Smooth muscle cell (in vitro differentiated cells): ENCODE results near the gene SETD7. TPM values are rescaled to one million over a fixed set of nuclear protein-coding genes. Genes with fewer than 3 reads are reported as not detected.

ENCODE experiments used
- DNase-seq: peaks from one replicate; lab custom pipeline; 2025; ENCODE audit not compliant: unreplicated experiment; lab: John Stamatoyannopoulos, UW
- H2AFZ ChIP-seq: fragments of 200-600 bp; sonication (generic); 2 replicates; pipeline ENCODE4 v1.6.0; 2016; ENCODE audit warnings: antibody characterized with exemption, low read depth, mild to moderate bottlenecking
- H3F3A ChIP-seq: fragments of 200-600 bp; sonication (generic); 2 replicates; pipeline ENCODE4 v1.6.0; 2017; ENCODE audit warnings: antibody characterized with exemption, low read depth
- H3K27ac ChIP-seq: fragments of 200-600 bp; sonication (generic); 2 replicates; pipeline ENCODE4 v1.5.1; 2016; ENCODE audit warnings: low read depth, mild to moderate bottlenecking
- H3K27me3 ChIP-seq: fragments of 200-600 bp; sonication (generic); 2 replicates; pipeline ENCODE4 v1.6.1; 2016; ENCODE audit warnings: low read depth, mild to moderate bottlenecking
- H3K36me3 ChIP-seq: fragments of 200-600 bp; sonication (generic); 2 replicates; pipeline ENCODE4 v1.5.1; 2016; ENCODE audit warnings: low read depth
- H3K4me1 ChIP-seq: fragments of 200-600 bp; sonication (generic); 2 replicates; pipeline ENCODE4 v1.5.1; 2016; ENCODE audit warnings: low read depth
- H3K4me2 ChIP-seq: fragments of 200-600 bp; sonication (generic); 2 replicates; pipeline ENCODE4 v1.6.0; 2016; ENCODE audit warnings: mild to moderate bottlenecking
- H3K4me3 ChIP-seq: fragments of 200-600 bp; sonication (generic); 2 replicates; pipeline ENCODE4 v1.5.1; 2016; ENCODE audit warnings: mild to moderate bottlenecking
- H3K79me2 ChIP-seq: fragments of 200-600 bp; sonication (generic); 2 replicates; pipeline ENCODE4 v1.6.0; 2016; ENCODE audit warnings: low read depth, mild to moderate bottlenecking
- H3K9ac ChIP-seq: fragments of 200-600 bp; sonication (generic); 2 replicates; pipeline ENCODE4 v1.6.0; 2016; ENCODE audit warnings: low read depth
- H3K9me3 ChIP-seq: fragments of 200-600 bp; sonication (generic); replicated peaks from 2 replicates; pipeline ENCODE4 v1.5.1; 2016; ENCODE audit warnings: low read depth
- H4K20me1 ChIP-seq: fragments of 200-600 bp; sonication (generic); 2 replicates; pipeline ENCODE4 v1.6.0; 2016; ENCODE audit warnings: low read depth
- WGBS: methylation state at CpG from one replicate; pipeline ENCODE4 v1.1.7; 2016; ENCODE audit warnings: low lambda C conversion rate; 5-methylcytosine and 5-hydroxymethylcytosine counted together
- polyA plus RNA-seq: library from polyadenylated mRNA; unstranded; fragments of >200 nt; fragmentation: Nextera tagmentation; extraction: Ambion mirVana; gene quantifications from 2 replicates; pipeline ENCODE4 v1.2.1, GENCODE V29; 2016
- total RNA-seq: library from RNA; depleted of rRNA; stranded (reverse); fragments of >200 nt; gene quantifications from 2 replicates; pipeline ENCODE4 v1.2.3, GENCODE V29; 2014
- TF ChIP-seq, protein P1 (sequence below): fragments of 200-600 bp; sonication (generic); IDR thresholded peaks from 2 replicates; pipeline ENCODE4 v1.5.1; 2017; ENCODE audit warnings: borderline replicate concordance, mild to moderate bottlenecking, antibody characterized with exemption; ENCODE audit not compliant: insufficient read depth, poor library complexity, severe bottlenecking

The SETD7 gene
- total and polyA plus RNA-seq, 2 experiments from 2014 or later, result 8.5 to 34.2 TPM

DNA sequence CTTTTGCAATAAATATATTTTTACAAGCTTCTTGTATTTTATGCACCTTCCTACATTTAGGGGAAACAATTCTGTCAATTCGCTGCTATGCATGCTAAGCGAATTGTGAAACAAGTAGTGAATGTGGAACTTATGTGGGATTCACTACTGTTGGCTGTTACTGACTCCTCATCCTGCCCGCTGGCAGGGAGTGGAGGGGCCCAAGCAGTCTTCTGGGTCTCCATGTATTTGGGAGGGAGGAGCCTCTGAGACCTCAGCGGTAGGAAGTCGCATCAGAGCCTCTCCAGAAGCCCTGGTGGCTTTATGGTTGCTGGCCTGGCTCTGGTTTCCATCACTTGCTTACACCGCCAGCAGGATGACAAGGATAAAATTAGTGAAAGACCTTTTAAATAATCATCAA, 3.7 kb upstream of the SETD7 start:
- TF ChIP-seq, protein P1, sequence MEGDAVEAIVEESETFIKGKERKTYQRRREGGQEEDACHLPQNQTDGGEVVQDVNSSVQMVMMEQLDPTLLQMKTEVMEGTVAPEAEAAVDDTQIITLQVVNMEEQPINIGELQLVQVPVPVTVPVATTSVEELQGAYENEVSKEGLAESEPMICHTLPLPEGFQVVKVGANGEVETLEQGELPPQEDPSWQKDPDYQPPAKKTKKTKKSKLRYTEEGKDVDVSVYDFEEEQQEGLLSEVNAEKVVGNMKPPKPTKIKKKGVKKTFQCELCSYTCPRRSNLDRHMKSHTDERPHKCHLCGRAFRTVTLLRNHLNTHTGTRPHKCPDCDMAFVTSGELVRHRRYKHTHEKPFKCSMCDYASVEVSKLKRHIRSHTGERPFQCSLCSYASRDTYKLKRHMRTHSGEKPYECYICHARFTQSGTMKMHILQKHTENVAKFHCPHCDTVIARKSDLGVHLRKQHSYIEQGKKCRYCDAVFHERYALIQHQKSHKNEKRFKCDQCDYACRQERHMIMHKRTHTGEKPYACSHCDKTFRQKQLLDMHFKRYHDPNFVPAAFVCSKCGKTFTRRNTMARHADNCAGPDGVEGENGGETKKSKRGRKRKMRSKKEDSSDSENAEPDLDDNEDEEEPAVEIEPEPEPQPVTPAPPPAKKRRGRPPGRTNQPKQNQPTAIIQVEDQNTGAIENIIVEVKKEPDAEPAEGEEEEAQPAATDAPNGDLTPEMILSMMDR, result no peak
- Histone ChIP-seq H3K9ac (no peak overlapping the region), H3K27ac (peak overlapping the region; percentile 23), H3K4me3 (no peak overlapping the region), H3F3A (peaks cover 28% of the 10 kb centered on the region), H3K27me3 (no peaks in the 10 kb centered on the region), H3K36me3 (no peaks in the 10 kb centered on the region), H3K4me1 (peaks cover 20% of the 10 kb centered on the region), H3K9me3 (no peaks in the 10 kb centered on the region), H4K20me1 (no peaks in the 10 kb centered on the region), H3K79me2 (peaks cover 3% of the 10 kb centered on the region), H3K4me2 (peak overlapping the region; percentile 52), H2AFZ (peak overlapping the region; percentile 69)
- peak; percentile 5 for DNase-seq
- 36% methylated on average over 6 of the region's 6 CpGs for WGBS

DNA sequence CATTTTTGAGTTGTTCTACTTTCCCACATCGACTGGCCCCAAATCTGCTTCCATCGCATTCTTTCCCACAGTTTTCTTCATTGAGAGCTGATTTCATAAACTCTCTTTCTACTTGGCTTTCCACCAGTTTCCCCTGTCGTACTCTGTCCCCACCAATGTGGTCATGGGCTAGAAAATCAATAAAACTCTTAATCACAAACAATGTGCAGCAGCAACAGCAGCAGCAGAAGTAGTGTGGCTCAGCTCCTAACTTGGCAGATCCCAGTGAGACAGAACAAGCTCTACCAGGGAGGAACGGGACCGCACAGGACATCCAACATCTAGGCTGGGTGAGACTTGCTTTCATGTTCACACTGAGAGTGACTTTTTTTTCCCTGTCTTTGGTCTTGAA, 3.1 kb upstream of the SETD7 start:
- H3K27ac ChIP-seq, result no peak overlapping the region
- peaks cover 2% of the 10 kb centered on the region for H4K20me1 ChIP-seq
- peak overlapping the region; percentile 69 for H2AFZ ChIP-seq
- peaks cover 9% of the 10 kb centered on the region for H3K79me2 ChIP-seq
- H3K9ac ChIP-seq, result no peak overlapping the region
- H3K36me3 ChIP-seq, result no peaks in the 10 kb centered on the region
- peaks cover 31% of the 10 kb centered on the region for H3F3A ChIP-seq
- peak overlapping the region; percentile 46 for H3K4me2 ChIP-seq
- no peak for DNase-seq
- peaks cover 26% of the 10 kb centered on the region for H3K4me1 ChIP-seq
- 55% methylated on average over 5 of the region's 5 CpGs for WGBS
- no peak overlapping the region for H3K4me3 ChIP-seq
- H3K27me3 ChIP-seq, result no peaks in the 10 kb centered on the region
- TF ChIP-seq, protein P1, result no peak
- no peaks in the 10 kb centered on the region for H3K9me3 ChIP-seq

GRCh38 chr4:139558235-139559088, 2.4 kb upstream of the SETD7 start:
- Histone ChIP-seq H3K9ac (no peak overlapping the region), H3K9me3 (no peaks in the 10 kb centered on the region), H3K27me3 (no peaks in the 10 kb centered on the region), H3K79me2 (peaks cover 16% of the 10 kb centered on the region), H3K4me3 (no peak overlapping the region), H3K4me2 (peak overlapping the region; percentile 46), H3K36me3 (no peaks in the 10 kb centered on the region), H3K27ac (no peak overlapping the region), H2AFZ (peak overlapping the region; percentile 69), H3K4me1 (peaks cover 31% of the 10 kb centered on the region), H3F3A (peaks cover 31% of the 10 kb centered on the region), H4K20me1 (peaks cover 5% of the 10 kb centered on the region)
- WGBS, result 71% methylated on average over 12 of the region's 12 CpGs
- peak; percentile 2 for DNase-seq
- TF ChIP-seq, protein P1, result no peak
